B cell (primary cell): ENCODE results near the gene CIBAR2. TPM values are rescaled to one million over a fixed set of nuclear protein-coding genes. Genes with fewer than 3 reads are reported as not detected.

Experiments used
- ATAC-seq: fragments of 200-7000 bp; cut with Tn5 transposase; one replicate; pipeline ENCODE4 v1.10.0; 2021; ENCODE audit warnings: low read depth, mild to moderate bottlenecking, moderate number of reproducible peaks, moderate library complexity
- CTCF ChIA-PET: fragments of 350-600 bp; sonication (Branson Sonifier 250); formaldehyde crosslinking; loops from one replicate; lab custom pipeline; 2021; ENCODE audit warnings: antibody characterized with exemption, inconsistent platforms; lab: Charles Lee
- POLR2A ChIA-PET: fragments of 350-600 bp; sonication (Branson Sonifier 250); formaldehyde crosslinking; loops from one replicate; lab custom pipeline; 2021; ENCODE audit warnings: antibody characterized with exemption; lab: Charles Lee
- DNase-seq: peaks from one replicate; pipeline ENCODE4 v3.0.0; 2013
- H2AFZ ChIP-seq: 2 replicates; pipeline ENCODE4 v1.6.1; 2012; ENCODE audit warnings: mild to moderate bottlenecking, low read depth, low read length; ENCODE audit not compliant: insufficient read depth, poor library complexity, severe bottlenecking
- H3K27ac ChIP-seq, 2 donors: 1 replicate in 1 of 2; 2 replicates in 1 of 2; pipeline ENCODE4 v1.5.1; 2012 to 2013; ENCODE audit warnings: low read length in 2 of 2, mild to moderate bottlenecking in 2 of 2, moderate library complexity in 1 of 2
- H3K27me3 ChIP-seq, 4 experiments: fragments of 200-600 bp in 1 of 4; sonication (generic) in 1 of 4; replicated peaks in 1 of 4; 1 replicate in 2 of 4; 2 replicates in 2 of 4; pipeline versions ENCODE4 v1.6.1 to v1.7.0; 2013 to 2016; ENCODE audit warnings: low read length in 3 of 4, mild to moderate bottlenecking in 2 of 4, mixed read lengths in 1 of 4, moderate library complexity in 1 of 4; ENCODE audit not compliant: insufficient read depth in 4 of 4, control insufficient read depth in 3 of 4; ENCODE audit errors: control extremely low read depth in 1 of 4
- H3K36me3 ChIP-seq, 2 experiments: replicated peaks in 1 of 2; 1 replicate in 1 of 2; 2 replicates in 1 of 2; pipeline versions ENCODE4 v1.6.1 to v1.7.1; 2013; ENCODE audit warnings: low read length in 1 of 2; ENCODE audit not compliant: insufficient read depth in 2 of 2, control insufficient read depth in 1 of 2; ENCODE audit errors: control extremely low read depth in 1 of 2, extremely low read depth in 1 of 2
- H3K4me1 ChIP-seq, 2 donors: fragments of 200-600 bp in 1 of 2; sonication (generic) in 1 of 2; 1 replicate in 1 of 2; 2 replicates in 1 of 2; pipeline versions ENCODE4 v1.5.1 to v1.6.1; 2013 to 2017; ENCODE audit warnings: low read length in 2 of 2; ENCODE audit not compliant: control insufficient read depth in 2 of 2, insufficient read depth in 2 of 2
- H3K4me2 ChIP-seq: replicated peaks from 2 replicates; pipeline ENCODE3; 2012; ENCODE audit warnings: mild to moderate bottlenecking, low read depth, low read length; ENCODE audit not compliant: poor library complexity, severe bottlenecking
- H3K4me3 ChIP-seq, 5 experiments: fragments of 200-600 bp in 1 of 5; sonication (generic) in 1 of 5; 1 replicate in 3 of 5; 2 replicates in 2 of 5; pipeline versions ENCODE4 v1.5.1 to v1.7.0; 2011 to 2016; ENCODE audit warnings: low read length in 4 of 5, mild to moderate bottlenecking in 4 of 5, low read depth in 2 of 5, control low read depth in 1 of 5, moderate library complexity in 1 of 5; ENCODE audit not compliant: insufficient read depth in 1 of 5; ENCODE audit errors: control extremely low read depth in 1 of 5, extremely low read depth in 1 of 5
- H3K79me2 ChIP-seq: fragments of 200-600 bp; sonication (generic); one replicate; pipeline ENCODE4 v1.6.0; 2016; ENCODE audit warnings: low read length; ENCODE audit not compliant: control insufficient read depth, insufficient read depth
- H3K9ac ChIP-seq: fragments of 200-600 bp; sonication (generic); 2 replicates; pipeline ENCODE4 v1.6.1; 2017; ENCODE audit warnings: mild to moderate bottlenecking, low read length, moderate library complexity
- H3K9me3 ChIP-seq, 3 donors: one replicate each; pipeline versions ENCODE4 v1.6.1 to v1.7.1; 2013; ENCODE audit warnings: low read length in 2 of 3; ENCODE audit not compliant: control insufficient read depth in 2 of 3, insufficient read depth in 1 of 3; ENCODE audit errors: control extremely low read depth in 1 of 3
- H4K20me1 ChIP-seq: 2 replicates; pipeline ENCODE4 v1.6.0; 2012; ENCODE audit warnings: mild to moderate bottlenecking, low read length; ENCODE audit not compliant: insufficient read depth, control insufficient read depth, poor library complexity, severe bottlenecking
- H3K27ac Mint-ChIP-seq: one replicate; pipeline ENCODE4 v1.8.0; 2021; ENCODE audit warnings: mixed read lengths
- H3K27me3 Mint-ChIP-seq: one replicate; pipeline ENCODE4 v1.8.0; 2021; ENCODE audit warnings: mixed read lengths
- H3K4me1 Mint-ChIP-seq: one replicate; pipeline ENCODE4 v1.8.0; 2021; ENCODE audit warnings: mixed read lengths
- H3K4me3 Mint-ChIP-seq: one replicate; pipeline ENCODE4 v1.8.0; 2021; ENCODE audit warnings: mixed read lengths
- H3K9me3 Mint-ChIP-seq: one replicate; pipeline ENCODE4 v1.8.0; 2022; ENCODE audit warnings: mixed read lengths; ENCODE audit not compliant: insufficient read depth
- EZH2 ChIP-seq: IDR thresholded peaks from 2 replicates; pipeline ENCODE4 v1.6.1; 2012; ENCODE audit warnings: borderline replicate concordance, low read depth, mild to moderate bottlenecking, moderate library complexity, low read length; ENCODE audit not compliant: insufficient read depth, poor library complexity, severe bottlenecking
- WGBS: methylation state at CpG from one replicate; pipeline ENCODE4 v1.1.5; 2013; ENCODE audit warnings: missing lambda C conversion rate; ENCODE audit not compliant: insufficient coverage; 5-methylcytosine and 5-hydroxymethylcytosine counted together
- intact Hi-C: fragments of 100-400 bp; cut with micrococcal nuclease; formaldehyde crosslinking; loops from one replicate; pipeline ENCODE4 v1.10.0; 2022
- polyA plus RNA-seq: library from polyadenylated mRNA; depleted of rRNA; stranded (reverse); fragments of >200 nt; gene quantifications from 2 replicates; pipeline ENCODE4 v1.2.3, GENCODE V29; 2012
- total RNA-seq, 2 donors: library from RNA; stranded (reverse); fragments of 120-200 nt in 1 of 2; gene quantifications; 1 replicate in 1 of 2; 2 replicates in 1 of 2; pipeline versions ENCODE4 v1.2.3 to v1.2.4, GENCODE V29; 2013 to 2022
- TF ChIP-seq, protein P1 (sequence below): fragments of 200-600 bp; IDR thresholded peaks from one replicate; pipeline ENCODE4 v1.8.0; 2022; ENCODE audit warnings: antibody characterized with exemption, mild to moderate bottlenecking

Gene CIBAR2
- total and polyA plus RNA-seq, 2 donors (not counting 1 experiment from before 2014, with no cell fraction given), result not detected

DNA sequence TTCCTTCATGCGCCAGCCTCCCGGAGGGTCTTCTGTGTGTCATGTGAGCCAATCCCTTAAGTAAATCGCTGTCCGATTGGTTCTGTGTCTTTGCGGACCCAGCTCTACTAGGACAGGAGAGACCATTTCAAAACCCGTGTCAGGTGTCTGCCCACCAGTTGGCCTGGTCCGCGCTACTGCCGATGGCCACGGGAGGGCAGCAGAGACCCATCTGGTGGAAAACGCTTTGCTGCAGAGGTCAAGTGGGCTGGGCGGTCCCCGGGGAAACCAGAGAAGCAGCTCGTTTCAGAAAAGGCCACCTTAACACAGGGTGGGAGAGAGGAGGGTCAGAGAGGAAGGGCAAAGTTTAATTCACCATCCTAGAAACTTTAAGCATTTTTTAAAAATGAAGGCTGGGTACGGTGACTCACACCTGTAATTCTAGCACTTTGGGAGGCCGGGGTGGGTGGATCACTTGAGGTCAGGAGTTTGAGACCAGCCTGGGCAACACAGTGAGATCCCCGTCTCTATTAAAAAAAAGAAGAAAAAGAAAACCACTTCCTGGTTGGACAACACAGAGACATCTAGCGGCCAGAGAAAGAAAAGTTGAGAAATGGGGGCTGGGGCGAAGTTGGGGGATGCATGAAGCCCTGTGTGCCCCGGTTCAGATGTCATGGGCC lies 2.8 kb upstream of the CIBAR2 start:
- intact Hi-C loops, result loop anchor here (1.0 to 5.0 kb wide), 2 partner anchors 104 to 1218 kb away; partner anchors contain the start of genes MLYCD and ZDHHC7
- no peaks in the 10 kb centered on the region for H3K9me3 Mint-ChIP-seq
- Histone ChIP-seq H3K4me3 (peak overlapping the region in 4 of 5 experiments; percentile 25 to 49 (median 38)), H4K20me1 (no peaks in the 10 kb centered on the region), H2AFZ (peak overlapping the region; percentile 64), H3K36me3 (no peaks in the 10 kb centered on the region), H3K9me3 (peaks cover 0 to 17% (median 0%) of the 10 kb centered on the region in 3 donors), H3K9ac (peak overlapping the region; percentile 55), H3K4me2 (peak overlapping the region; percentile 76), H3K4me1 (peaks cover 0 to 8% of the 10 kb centered on the region in 2 donors), H3K27me3 (no peaks in the 10 kb centered on the region), H3K79me2 (no peaks in the 10 kb centered on the region), H3K27ac (no peak overlapping the region)
- 8% methylated on average over 12 of the region's 20 CpGs for WGBS
- H3K4me3 Mint-ChIP-seq, result peak overlapping the region; percentile 84
- ChIA-PET POLR2A (no interaction called here), CTCF (interaction anchor here (0.6 to 1.5 kb wide), 12 partner anchors 10 to 163 kb away, joined by 3 to 11 read pairs (median 3); no protein-coding TSS in a partner anchor)
- TF ChIP-seq, protein P1, sequence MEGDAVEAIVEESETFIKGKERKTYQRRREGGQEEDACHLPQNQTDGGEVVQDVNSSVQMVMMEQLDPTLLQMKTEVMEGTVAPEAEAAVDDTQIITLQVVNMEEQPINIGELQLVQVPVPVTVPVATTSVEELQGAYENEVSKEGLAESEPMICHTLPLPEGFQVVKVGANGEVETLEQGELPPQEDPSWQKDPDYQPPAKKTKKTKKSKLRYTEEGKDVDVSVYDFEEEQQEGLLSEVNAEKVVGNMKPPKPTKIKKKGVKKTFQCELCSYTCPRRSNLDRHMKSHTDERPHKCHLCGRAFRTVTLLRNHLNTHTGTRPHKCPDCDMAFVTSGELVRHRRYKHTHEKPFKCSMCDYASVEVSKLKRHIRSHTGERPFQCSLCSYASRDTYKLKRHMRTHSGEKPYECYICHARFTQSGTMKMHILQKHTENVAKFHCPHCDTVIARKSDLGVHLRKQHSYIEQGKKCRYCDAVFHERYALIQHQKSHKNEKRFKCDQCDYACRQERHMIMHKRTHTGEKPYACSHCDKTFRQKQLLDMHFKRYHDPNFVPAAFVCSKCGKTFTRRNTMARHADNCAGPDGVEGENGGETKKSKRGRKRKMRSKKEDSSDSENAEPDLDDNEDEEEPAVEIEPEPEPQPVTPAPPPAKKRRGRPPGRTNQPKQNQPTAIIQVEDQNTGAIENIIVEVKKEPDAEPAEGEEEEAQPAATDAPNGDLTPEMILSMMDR, result peak; percentile 92
- TF ChIP-seq EZH2, result no peak
- ATAC-seq (peak; percentile 88), DNase-seq (peak; percentile 76)
- peak overlapping the region; percentile 72 for H3K27ac Mint-ChIP-seq
- H3K27me3 Mint-ChIP-seq, result no peaks in the 10 kb centered on the region
- H3K4me1 Mint-ChIP-seq, result peaks cover 8% of the 10 kb centered on the region

DNA sequence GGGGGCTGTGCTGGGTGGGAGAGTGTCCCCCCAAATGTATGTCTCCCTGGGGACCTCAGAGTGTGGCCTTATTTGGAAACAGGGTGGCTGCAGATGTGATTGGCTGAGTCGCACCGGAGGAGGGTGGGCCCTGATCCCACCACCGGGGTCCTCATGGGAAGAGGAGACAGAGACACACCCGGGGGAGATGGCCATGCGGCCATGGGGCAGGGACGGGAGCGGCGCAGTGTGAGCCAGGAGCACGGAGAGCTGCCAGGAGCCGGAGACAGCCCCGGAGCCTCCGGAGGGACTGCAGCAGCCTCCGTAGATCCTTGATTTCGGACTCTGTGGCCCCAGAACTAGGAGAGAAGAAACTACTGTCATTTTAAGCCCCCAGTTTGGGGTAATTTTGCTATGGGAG lies 1.6 kb upstream of the CIBAR2 start:
- TF ChIP-seq, protein P1, result no peak
- TF ChIP-seq EZH2, result no peak
- Histone ChIP-seq H3K79me2 (no peaks in the 10 kb centered on the region), H3K4me3 (no peak overlapping the region), H4K20me1 (no peaks in the 10 kb centered on the region), H3K9me3 (peaks cover 0 to 17% (median 0%) of the 10 kb centered on the region in 3 donors), H2AFZ (no peak overlapping the region), H3K4me1 (peaks cover 0 to 8% of the 10 kb centered on the region in 2 donors), H3K9ac (no peak overlapping the region), H3K27ac (no peak overlapping the region), H3K4me2 (no peak overlapping the region), H3K36me3 (no peaks in the 10 kb centered on the region), H3K27me3 (no peaks in the 10 kb centered on the region)
- Mint-ChIP-seq H3K4me1 (peaks cover 8% of the 10 kb centered on the region), H3K27ac (no peak overlapping the region), H3K27me3 (no peaks in the 10 kb centered on the region), H3K4me3 (no peak overlapping the region), H3K9me3 (no peaks in the 10 kb centered on the region)
- CTCF ChIA-PET, result interaction anchor here (1.4 to 1.5 kb wide), 2 partner anchors 11 to 17 kb away, joined by 5 to 9 read pairs; no protein-coding TSS in a partner anchor
- POLR2A ChIA-PET, result no interaction called here
- intact Hi-C loops, result no loop called here
- DNase-seq (no peak), ATAC-seq (no peak)
- 79% methylated on average over 12 of the region's 14 CpGs for WGBS
